Fibroblast of lung (primary cell): ENCODE measurements around the gene SETDB2. TPM values are rescaled to one million over a fixed set of nuclear protein-coding genes. Genes with fewer than 3 reads are reported as not detected.

Experiments used
- DNase-seq, 2 donors: peaks; one replicate each; pipeline versions ENCODE4 v3.0.0 to v3.0.0-alpha.2; 2010; ENCODE audit warnings: low read depth in 2 of 2
- H2AFZ ChIP-seq: 2 replicates; pipeline ENCODE4 v1.5.1; 2012; ENCODE audit warnings: low read length, control low read depth, inconsistent platforms
- H3K27ac ChIP-seq: 2 replicates; pipeline ENCODE4 v1.5.1; 2011; ENCODE audit warnings: low read length, control low read depth; ENCODE audit not compliant: insufficient read depth
- H3K27me3 ChIP-seq: 2 replicates; pipeline ENCODE4 v1.5.1; 2011; ENCODE audit warnings: mild to moderate bottlenecking, low read length; ENCODE audit not compliant: control insufficient read depth, insufficient read depth
- H3K36me3 ChIP-seq: 2 replicates; pipeline ENCODE4 v1.5.1; 2011; ENCODE audit warnings: low read length; ENCODE audit not compliant: control insufficient read depth, insufficient read depth
- H3K4me1 ChIP-seq: 2 replicates; pipeline ENCODE4 v1.5.1; 2011; ENCODE audit warnings: low read length; ENCODE audit not compliant: control insufficient read depth, insufficient read depth; ENCODE audit errors: extremely low read depth
- H3K4me2 ChIP-seq: 2 replicates; pipeline ENCODE4 v1.5.1; 2011; ENCODE audit warnings: low read length, control low read depth; ENCODE audit not compliant: insufficient read depth; ENCODE audit errors: extremely low read depth
- H3K4me3 ChIP-seq, 4 experiments: fragments of 200-600 bp in 1 of 4; sonication (generic) in 1 of 4; replicated peaks in 1 of 4; 2 replicates each; pipeline ENCODE4 v1.5.1; 2011 to 2016; ENCODE audit warnings: low read length in 4 of 4, low read depth in 3 of 4, mild to moderate bottlenecking in 3 of 4, control low read depth in 2 of 4, inconsistent platforms in 1 of 4, mixed read lengths in 1 of 4; ENCODE audit not compliant: insufficient read depth in 1 of 4; ENCODE audit errors: control extremely low read depth in 1 of 4
- H3K79me2 ChIP-seq: 2 replicates; pipeline ENCODE4 v1.5.1; 2012; ENCODE audit warnings: mild to moderate bottlenecking, low read length, inconsistent platforms; ENCODE audit not compliant: control insufficient read depth, insufficient read depth
- H3K9ac ChIP-seq: 2 replicates; pipeline ENCODE4 v1.5.1; 2011; ENCODE audit warnings: mild to moderate bottlenecking, low read length, control low read depth; ENCODE audit not compliant: insufficient read depth
- H3K9me3 ChIP-seq: 2 replicates; pipeline ENCODE4 v1.5.1; 2012; ENCODE audit warnings: low read depth, low read length; ENCODE audit not compliant: control insufficient read depth, insufficient read depth
- H4K20me1 ChIP-seq: 2 replicates; pipeline ENCODE4 v1.5.1; 2011; ENCODE audit warnings: low read length; ENCODE audit not compliant: control insufficient read depth, insufficient read depth; ENCODE audit errors: extremely low read depth
- CTCF ChIP-seq, 2 donors: IDR thresholded peaks in 1 of 2; conservative IDR thresholded peaks in 1 of 2; 1 replicate in 1 of 2; 2 replicates in 1 of 2; pipeline ENCODE4 v1.5.1; 2011 to 2012; ENCODE audit warnings: low read length in 2 of 2, control low read depth in 1 of 2, inconsistent platforms in 1 of 2, low read depth in 1 of 2, mild to moderate bottlenecking in 1 of 2
- EZH2 ChIP-seq: IDR thresholded peaks from 2 replicates; pipeline ENCODE4 v1.5.1; 2012; ENCODE audit warnings: low read length, control low read depth, mild to moderate bottlenecking; ENCODE audit errors: missing control alignments
- polyA plus RNA-seq, 2 donors: library from polyadenylated mRNA; depleted of rRNA in 1 of 2; stranded (reverse) in 1 of 2; unstranded in 1 of 2; fragments of >200 nt; gene quantifications; 2 replicates each; pipeline ENCODE4 v1.2.1, GENCODE V29; 2011 to 2012; ENCODE audit warnings: missing spikeins in 1 of 2
- total RNA-seq: library from RNA; depleted of rRNA; stranded (reverse); fragments of >200 nt; gene quantifications from 2 replicates; pipeline ENCODE4 v1.2.1, GENCODE V29; 2014

Gene SETDB2
- total and polyA plus RNA-seq, 2 donors (not counting 1 experiment from before 2014, with no cell fraction given), result 10.4 to 13.7 TPM

DNA sequence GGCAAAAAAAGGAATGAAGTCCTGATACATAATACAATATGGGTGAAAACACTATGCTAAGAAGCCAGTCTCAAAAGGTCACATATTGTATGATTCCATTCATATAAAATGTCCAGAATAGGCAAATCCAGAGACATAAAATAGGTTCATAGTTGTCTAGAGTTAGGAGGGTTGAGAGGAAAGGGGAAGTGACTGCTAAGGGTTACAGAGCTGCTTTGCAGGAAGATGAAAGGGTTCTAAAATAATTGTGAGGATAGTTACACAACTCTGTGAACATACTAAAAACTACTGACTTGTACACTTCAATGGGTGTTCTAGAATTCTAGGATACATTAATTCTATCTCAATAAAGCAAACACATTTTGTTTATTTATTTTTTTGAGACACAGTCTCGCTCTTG lies 25.9 kb upstream of the SETDB2 start:
- no peak overlapping the region for H3K4me2 ChIP-seq
- H2AFZ ChIP-seq, result no peak overlapping the region
- TF ChIP-seq EZH2, result no peak
- no peak for TF ChIP-seq CTCF (conservative IDR thresholded peaks at IDR 0.05 in 1 of 2, IDR thresholded peaks at IDR 0.05 in 1 of 2; ENCODE audit: low read depth in 1 of 2, low read length in 2 of 2)
- no peaks in the 10 kb centered on the region for H3K9me3 ChIP-seq
- no peak overlapping the region for H3K4me3 ChIP-seq
- no peak for DNase-seq
- no peaks in the 10 kb centered on the region for H3K4me1 ChIP-seq
- no peaks in the 10 kb centered on the region for H3K79me2 ChIP-seq
- H4K20me1 ChIP-seq, result no peaks in the 10 kb centered on the region
- H3K9ac ChIP-seq, result no peak overlapping the region
- no peaks in the 10 kb centered on the region for H3K36me3 ChIP-seq
- no peak overlapping the region for H3K27ac ChIP-seq
- H3K27me3 ChIP-seq, result no peaks in the 10 kb centered on the region

DNA sequence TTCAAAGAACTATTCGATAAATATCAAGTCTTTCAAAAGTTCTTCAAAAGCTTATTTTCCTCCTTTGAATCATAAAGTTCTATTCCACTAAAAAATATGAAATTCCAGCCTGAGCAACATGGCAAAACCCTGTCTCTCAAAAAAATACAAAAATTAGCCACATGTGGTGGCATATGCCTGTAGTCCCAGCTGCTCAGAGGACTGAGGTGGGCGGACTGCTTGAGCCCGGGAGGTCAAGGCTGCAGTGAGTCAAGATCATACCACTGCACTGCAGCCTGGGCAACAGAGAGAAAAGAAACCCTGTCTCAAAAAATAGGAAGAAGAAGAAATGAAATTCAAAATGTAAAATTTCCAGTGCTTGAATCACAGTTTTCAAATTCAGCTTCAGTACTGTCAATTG lies 24.8 kb upstream of the SETDB2 start:
- H2AFZ ChIP-seq, result no peak overlapping the region
- no peak overlapping the region for H3K4me2 ChIP-seq
- H3K27ac ChIP-seq, result no peak overlapping the region
- no peak overlapping the region for H3K4me3 ChIP-seq
- no peaks in the 10 kb centered on the region for H3K27me3 ChIP-seq
- DNase-seq, result peak; percentile 21 to 65
- H3K9me3 ChIP-seq, result no peaks in the 10 kb centered on the region
- H3K79me2 ChIP-seq, result no peaks in the 10 kb centered on the region
- no peak overlapping the region for H3K9ac ChIP-seq
- TF ChIP-seq EZH2 (no peak), CTCF (conservative IDR thresholded peaks at IDR 0.05 in 1 of 2, IDR thresholded peaks at IDR 0.05 in 1 of 2; ENCODE audit: low read depth in 1 of 2, low read length in 2 of 2) (no peak)
- H3K4me1 ChIP-seq, result no peaks in the 10 kb centered on the region
- H3K36me3 ChIP-seq, result no peaks in the 10 kb centered on the region
- H4K20me1 ChIP-seq, result no peaks in the 10 kb centered on the region

GRCh38 chr13:49421391-49421790 lies 22.7 kb upstream of the SETDB2 start:
- Histone ChIP-seq H3K36me3 (no peaks in the 10 kb centered on the region), H3K79me2 (no peaks in the 10 kb centered on the region), H3K27me3 (no peaks in the 10 kb centered on the region), H3K9me3 (no peaks in the 10 kb centered on the region), H3K4me3 (no peak overlapping the region), H3K4me2 (no peak overlapping the region), H3K27ac (no peak overlapping the region), H3K4me1 (no peaks in the 10 kb centered on the region), H2AFZ (no peak overlapping the region), H4K20me1 (no peaks in the 10 kb centered on the region), H3K9ac (no peak overlapping the region)
- no peak for DNase-seq
- no peak for TF ChIP-seq EZH2
- TF ChIP-seq CTCF (conservative IDR thresholded peaks at IDR 0.05 in 1 of 2, IDR thresholded peaks at IDR 0.05 in 1 of 2; ENCODE audit: low read depth in 1 of 2, low read length in 2 of 2), result no peak
